H9 (cell line): ENCODE measurements around the gene RFNG. TPM values are rescaled to one million over a fixed set of nuclear protein-coding genes. Genes with fewer than 3 reads are reported as not detected.

ENCODE experiments used
- DNase-seq: peaks from one replicate; pipeline ENCODE4 v3.0.0-alpha.2; 2017
- H2AFZ ChIP-seq: one replicate; pipeline ENCODE4 v1.6.1; 2013; ENCODE audit warnings: mild to moderate bottlenecking, low read length, control low read depth, moderate library complexity
- H2AK5ac ChIP-seq: 2 replicates; pipeline ENCODE4 v1.6.1; 2013; ENCODE audit warnings: low read length, control low read depth, mixed read lengths; ENCODE audit not compliant: insufficient read length
- H2BK120ac ChIP-seq: one replicate; pipeline ENCODE4 v1.6.1; 2013; ENCODE audit warnings: low read depth, mild to moderate bottlenecking, low read length, control low read depth, inconsistent platforms; ENCODE audit not compliant: poor library complexity, severe bottlenecking
- H2BK12ac ChIP-seq: 2 replicates; pipeline ENCODE4 v1.6.1; 2013; ENCODE audit warnings: low read length, control low read depth, mixed read lengths, low read depth; ENCODE audit not compliant: insufficient read length
- H2BK15ac ChIP-seq: 2 replicates; pipeline ENCODE4 v1.6.1; 2013; ENCODE audit warnings: low read depth, low read length, control low read depth
- H2BK20ac ChIP-seq: one replicate; pipeline ENCODE4 v1.6.1; 2013; ENCODE audit warnings: low read depth, mild to moderate bottlenecking, low read length, control low read depth, inconsistent platforms; ENCODE audit not compliant: poor library complexity, severe bottlenecking
- H2BK5ac ChIP-seq: 2 replicates; pipeline ENCODE4 v1.6.1; 2013; ENCODE audit warnings: low read length, control low read depth, mixed read lengths; ENCODE audit not compliant: insufficient read length
- H3K14ac ChIP-seq: 2 replicates; pipeline ENCODE4 v1.6.1; 2013; ENCODE audit warnings: low read length, control low read depth; ENCODE audit not compliant: insufficient read depth
- H3K18ac ChIP-seq: 2 replicates; pipeline ENCODE4 v1.6.1; 2013; ENCODE audit warnings: low read depth, mild to moderate bottlenecking, mixed read lengths, low read length, control low read depth; ENCODE audit not compliant: insufficient read length
- H3K23ac ChIP-seq: 2 replicates; pipeline ENCODE4 v1.6.1; 2013; ENCODE audit warnings: low read length, control low read depth, mixed read lengths, low read depth; ENCODE audit not compliant: insufficient read length
- H3K23me2 ChIP-seq: 2 replicates; pipeline ENCODE4 v1.6.1; 2013; ENCODE audit warnings: low read depth, mild to moderate bottlenecking, mixed read lengths, low read length, control low read depth; ENCODE audit not compliant: insufficient read length, poor library complexity, severe bottlenecking
- H3K27ac ChIP-seq: 2 replicates; pipeline ENCODE4 v1.5.1; 2013; ENCODE audit warnings: low read length, control low read depth, mixed read lengths, low read depth; ENCODE audit not compliant: insufficient read length
- H3K27me3 ChIP-seq: 2 replicates; pipeline ENCODE4 v1.6.1; 2013; ENCODE audit warnings: low read length, control low read depth, inconsistent platforms; ENCODE audit not compliant: insufficient read depth
- H3K4ac ChIP-seq: 2 replicates; pipeline ENCODE4 v1.6.1; 2013; ENCODE audit warnings: low read depth, mild to moderate bottlenecking, control low read depth, inconsistent platforms, low read length, moderate library complexity
- H3K4me1 ChIP-seq: 2 replicates; pipeline ENCODE4 v1.6.1; 2013; ENCODE audit warnings: low read length, control low read depth, inconsistent platforms; ENCODE audit not compliant: insufficient read depth
- H3K4me2 ChIP-seq: 2 replicates; pipeline ENCODE4 v1.6.1; 2013; ENCODE audit warnings: low read length, control low read depth, mixed read lengths; ENCODE audit not compliant: insufficient read length, insufficient read depth
- H3K56ac ChIP-seq: 2 replicates; pipeline ENCODE4 v1.6.1; 2013; ENCODE audit warnings: low read depth, mild to moderate bottlenecking, mixed read lengths, low read length, control low read depth; ENCODE audit not compliant: insufficient read length
- H3K79me1 ChIP-seq: 2 replicates; pipeline ENCODE4 v1.6.1; 2013; ENCODE audit warnings: low read depth, mild to moderate bottlenecking, moderate library complexity, low read length, control low read depth, inconsistent platforms; ENCODE audit not compliant: insufficient read depth, poor library complexity, severe bottlenecking
- H3K79me2 ChIP-seq: 2 replicates; pipeline ENCODE4 v1.6.1; 2013; ENCODE audit warnings: low read length, control low read depth, inconsistent platforms; ENCODE audit not compliant: insufficient read depth
- H3K9ac ChIP-seq: 2 replicates; pipeline ENCODE4 v1.6.1; 2013; ENCODE audit warnings: low read length, control low read depth, mixed read lengths; ENCODE audit not compliant: insufficient read length; ENCODE audit errors: extremely low read depth
- H3K9me3 ChIP-seq: one replicate; pipeline ENCODE4 v1.6.1; 2013; ENCODE audit warnings: low read depth, low read length, inconsistent platforms; ENCODE audit not compliant: control insufficient read depth
- H3T11ph ChIP-seq: one replicate; pipeline ENCODE4 v1.6.1; 2013; ENCODE audit warnings: mild to moderate bottlenecking, low read length, control low read depth, inconsistent platforms
- H4K20me1 ChIP-seq: one replicate; pipeline ENCODE4 v1.6.1; 2013; ENCODE audit not compliant: control insufficient read depth, insufficient read length, insufficient read depth
- H4K5ac ChIP-seq: 2 replicates; pipeline ENCODE4 v1.6.1; 2013; ENCODE audit warnings: low read depth, mild to moderate bottlenecking, mixed read lengths, low read length, control low read depth; ENCODE audit not compliant: insufficient read length
- H4K8ac ChIP-seq: replicated peaks from 2 replicates; pipeline ENCODE4 v1.6.1; 2013; ENCODE audit warnings: low read length, control low read depth, mixed read lengths, low read depth; ENCODE audit not compliant: insufficient read length
- H4K91ac ChIP-seq: 2 replicates; pipeline ENCODE4 v1.6.1; 2013; ENCODE audit warnings: low read depth, mild to moderate bottlenecking, moderate library complexity, mixed read lengths, low read length, control low read depth; ENCODE audit not compliant: insufficient read length
- H3K27ac Mint-ChIP-seq, 3 experiments: 2 replicates in 2 of 3; 3 replicates in 1 of 3; pipeline ENCODE4 v1.8.0; 2020 to 2021; ENCODE audit warnings: mixed read lengths in 3 of 3, mild to moderate bottlenecking in 1 of 3, moderate library complexity in 1 of 3
- H3K27me3 Mint-ChIP-seq: 2 replicates; pipeline ENCODE4 v1.8.0; 2021; ENCODE audit warnings: low read depth, mild to moderate bottlenecking, moderate library complexity, mixed read lengths
- H3K36me3 Mint-ChIP-seq, 3 experiments: 2 replicates in 2 of 3; 3 replicates in 1 of 3; pipeline ENCODE4 v1.8.0; 2020 to 2021; ENCODE audit warnings: low read depth in 3 of 3, mixed read lengths in 3 of 3; ENCODE audit not compliant: insufficient read depth in 1 of 3
- H3K4me1 Mint-ChIP-seq, 2 experiments: 2 replicates each; pipeline ENCODE4 v1.8.0; 2020; ENCODE audit warnings: mixed read lengths in 2 of 2
- H3K4me3 Mint-ChIP-seq, 2 experiments: 2 replicates in 1 of 2; 3 replicates in 1 of 2; pipeline ENCODE4 v1.8.0; 2020 to 2021; ENCODE audit warnings: mild to moderate bottlenecking in 2 of 2, mixed read lengths in 2 of 2, moderate library complexity in 1 of 2
- H3K9me3 Mint-ChIP-seq, 2 experiments: 2 replicates in 1 of 2; 3 replicates in 1 of 2; pipeline ENCODE4 v1.8.0; 2020; ENCODE audit warnings: mild to moderate bottlenecking in 2 of 2, mixed read lengths in 2 of 2, moderate library complexity in 1 of 2
- CTCF ChIP-seq: fragments of 200-600 bp; sonication (generic); conservative IDR thresholded peaks from 3 replicates; pipeline ENCODE4 v1.8.0; 2021; ENCODE audit warnings: antibody characterized with exemption, mild to moderate bottlenecking
- WGBS: extraction: QIAGEN DNeasy Blood & Tissue Kit; methylation state at CpG from one replicate; pipeline ENCODE4 v1.1.7; 2013; ENCODE audit warnings: missing lambda C conversion rate, low lambda C conversion rate, mixed read lengths; ENCODE audit not compliant: insufficient read length; ENCODE audit errors: extremely low coverage; 5-methylcytosine and 5-hydroxymethylcytosine counted together
- total RNA-seq: library from RNA; stranded (reverse); gene quantifications from 2 replicates; pipeline ENCODE4 v1.2.1, GENCODE V29; 2021

RFNG gene
- total RNA-seq, 1 experiment from 2014 or later, result 34.0 TPM

DNA sequence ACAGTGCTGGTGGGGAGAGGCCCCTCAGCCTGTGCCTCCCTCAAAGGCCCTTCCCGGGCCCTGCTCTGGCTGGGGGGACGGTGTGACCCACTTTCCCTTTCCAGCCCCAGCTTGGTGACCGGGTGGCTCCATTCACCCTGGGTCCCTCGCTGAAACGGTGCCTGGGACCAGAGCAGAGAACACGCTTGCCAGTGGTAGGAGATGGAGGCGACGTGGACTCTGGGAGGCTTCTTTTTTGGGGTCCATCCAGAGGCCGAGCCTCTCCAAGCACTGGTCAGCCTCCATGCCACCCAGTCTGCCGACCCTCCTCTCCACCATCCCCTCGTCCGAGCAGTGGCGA lies 36.7 kb downstream of the RFNG start:
- no peak overlapping the region for H3K9ac ChIP-seq
- no peaks in the 10 kb centered on the region for H4K20me1 ChIP-seq
- no peaks in the 10 kb centered on the region for H3K9me3 ChIP-seq
- H2AFZ ChIP-seq, result no peak overlapping the region
- H2BK15ac ChIP-seq, result no peak overlapping the region
- Mint-ChIP-seq H3K9me3 (no peaks in the 10 kb centered on the region), H3K36me3 (peaks cover 2 to 8% (median 3%) of the 10 kb centered on the region in 3 experiments; a peak in 4 of 7 replicates), H3K4me1 (0 out of 4 replicates have a peak, but pooled peaks cover 0 to 2% of the 10 kb centered on the region in 2 experiments), H3K27ac (no peak overlapping the region), H3K27me3 (no peaks in the 10 kb centered on the region), H3K4me3 (no peak overlapping the region)
- no peak overlapping the region for H4K8ac ChIP-seq
- no peak overlapping the region for H3T11ph ChIP-seq
- no peak overlapping the region for H3K27ac ChIP-seq
- no peak overlapping the region for H2AK5ac ChIP-seq
- no peak overlapping the region for H2BK20ac ChIP-seq
- no peak overlapping the region for H3K23ac ChIP-seq
- H3K4me1 ChIP-seq, result no peaks in the 10 kb centered on the region
- no peaks in the 10 kb centered on the region for H3K79me2 ChIP-seq
- no peaks in the 10 kb centered on the region for H3K79me1 ChIP-seq
- H3K14ac ChIP-seq, result no peak overlapping the region
- H3K56ac ChIP-seq, result no peak overlapping the region
- H4K5ac ChIP-seq, result no peak overlapping the region
- H3K23me2 ChIP-seq, result no peaks in the 10 kb centered on the region
- no peak overlapping the region for H4K91ac ChIP-seq
- no peak overlapping the region for H2BK120ac ChIP-seq
- WGBS, result no CpG with 5 or more reads among the region's 13 CpGs
- H2BK12ac ChIP-seq, result no peak overlapping the region
- H3K18ac ChIP-seq, result no peak overlapping the region
- no peaks in the 10 kb centered on the region for H3K27me3 ChIP-seq
- no peak for TF ChIP-seq CTCF
- no peak overlapping the region for H2BK5ac ChIP-seq
- H3K4me2 ChIP-seq, result no peak overlapping the region
- no peak for DNase-seq
- H3K4ac ChIP-seq, result no peak overlapping the region
